GM20000 (cell line): ENCODE measurements around the gene CFAP100.

Experiments
- DNase-seq: peaks from one replicate; pipeline ENCODE4 v3.0.0; 2012; ENCODE audit warnings: low spot score
- CTCF ChIP-seq: IDR thresholded peaks from 2 replicates; pipeline ENCODE4 v1.5.1; 2012; ENCODE audit warnings: mild to moderate bottlenecking, control low read depth; ENCODE audit errors: extremely low read depth, missing control alignments

The CFAP100 gene

GRCh38 chr3:126439346-126439967, 44.7 kb downstream of the CFAP100 start:
- no peak for DNase-seq
- no peak for TF ChIP-seq CTCF

- no peak for TF ChIP-seq CTCF
- no peak for DNase-seq
Observed at GRCh38 chr3:126439968-126440708, 45.4 kb downstream of the CFAP100 start.

- DNase-seq, result no peak
- no peak for TF ChIP-seq CTCF
Observed at GRCh38 chr3:126440709-126440995, 45.9 kb downstream of the CFAP100 start.

GRCh38 chr3:126441256-126441880, 46.7 kb downstream of the CFAP100 start:
- no peak for DNase-seq
- no peak for TF ChIP-seq CTCF

- no peak for TF ChIP-seq CTCF
- DNase-seq, result no peak
Observed at GRCh38 chr3:126442094-126442855, 47.6 kb downstream of the CFAP100 start.

- DNase-seq, result no peak
- TF ChIP-seq CTCF, result no peak
Observed at GRCh38 chr3:126442856-126443242, 48.1 kb downstream of the CFAP100 start.

- TF ChIP-seq CTCF, result no peak
- DNase-seq, result no peak
Observed at GRCh38 chr3:126445506-126445905, 50.8 kb downstream of the CFAP100 start.
